H1 (cell line): ENCODE data around the gene OR6C70. TPM values are rescaled to one million over a fixed set of nuclear protein-coding genes. Genes with fewer than 3 reads are reported as not detected.

Source experiments
- CBX8 ChIP-seq: fragments of 300-800, 300-1000 bp; sonication (generic); IDR thresholded peaks from 2 replicates; pipeline ENCODE4 v1.7.1; 2016; ENCODE audit warnings: low read depth, low read length, borderline replicate concordance
- CHD7 ChIP-seq: fragments of 300-600 bp; sonication (generic); IDR thresholded peaks from 2 replicates; pipeline ENCODE4 v1.7.1; 2012; ENCODE audit warnings: low read length, moderate library complexity, mild to moderate bottlenecking, inconsistent platforms; ENCODE audit not compliant: insufficient replicate concordance
- CTCF ChIP-seq, 3 experiments: IDR thresholded peaks; 1 replicate in 2 of 3; 2 replicates in 1 of 3; pipeline versions ENCODE4 v1.5.1 to v1.6.1; 2011; ENCODE audit warnings: low read length in 3 of 3, mild to moderate bottlenecking in 3 of 3, inconsistent platforms in 2 of 3, low read depth in 1 of 3, moderate library complexity in 1 of 3; ENCODE audit not compliant: insufficient read depth in 1 of 3; ENCODE audit errors: control extremely low read depth in 1 of 3
- EP300 ChIP-seq, 2 experiments: IDR thresholded peaks; 1 replicate in 1 of 2; 2 replicates in 1 of 2; pipeline ENCODE4 v1.6.1; 2011 to 2012; ENCODE audit warnings: low read depth in 2 of 2, low read length in 2 of 2, mild to moderate bottlenecking in 2 of 2, borderline replicate concordance in 1 of 2, inconsistent platforms in 1 of 2, moderate library complexity in 1 of 2
- JUN ChIP-seq: IDR thresholded peaks from 2 replicates; pipeline ENCODE4 v1.6.1; 2011; ENCODE audit warnings: low read depth, mild to moderate bottlenecking, improper control_type of control experiment, low read length
- NRF1 ChIP-seq: IDR thresholded peaks from 2 replicates; pipeline ENCODE4 v1.6.1; 2011; ENCODE audit warnings: mild to moderate bottlenecking, low read depth, low read length, improper control_type of control experiment
- POU5F1 ChIP-seq: IDR thresholded peaks from 2 replicates; pipeline ENCODE4 v1.6.1; 2011; ENCODE audit warnings: low read depth, mild to moderate bottlenecking, low read length, moderate library complexity
- SUZ12 ChIP-seq: fragments of 200-600 bp; sonication (generic); IDR thresholded peaks from 2 replicates; pipeline ENCODE4 v1.6.1; 2012; ENCODE audit warnings: mild to moderate bottlenecking, inconsistent platforms, low read length, moderate library complexity, mixed read lengths
- TEAD4 ChIP-seq: IDR thresholded peaks from 2 replicates; pipeline ENCODE4 v1.6.1; 2012; ENCODE audit warnings: low read depth, low read length, inconsistent platforms, mixed read lengths
- polyA plus RNA-seq, 7 experiments: library from polyadenylated mRNA; depleted of rRNA in 3 of 7; stranded (reverse) in 5 of 7; unstranded in 2 of 7; fragments of >200 nt in 5 of 7; fragments of 200-250 nt in 2 of 7; gene quantifications; 1 replicate in 5 of 7; 2 replicates in 1 of 7; 4 replicates in 1 of 7; pipeline versions ENCODE4 v1.2.1 to v1.2.3, GENCODE V29; 2011 to 2013; ENCODE audit warnings: missing spikeins in 2 of 7, mixed read lengths in 2 of 7
- total RNA-seq: library from RNA; stranded (reverse); fragmentation: NEBNext Ultra II Directional; extraction: Animal tissue kit (Norgen Biotek cat#: 25700); gene quantifications from 2 replicates; pipeline ENCODE4 v1.2.1, GENCODE V29; 2021

OR6C70 gene
- total and polyA plus RNA-seq, 2 of the 8 experiments (the other 6 are each of a cell fraction or from before 2014, with no cell fraction given): not detected

- TF ChIP-seq CHD7: no peak
- no peak for TF ChIP-seq CTCF (IDR thresholded peaks at IDR 0.05; ENCODE audit: control extremely low read depth in 1 of 3, insufficient read depth in 1 of 3, low read depth in 1 of 3, low read length in 3 of 3)
- TF ChIP-seq POU5F1: no peak
- TF ChIP-seq SUZ12: no peak
- no peak for TF ChIP-seq JUN
- TF ChIP-seq NRF1: no peak
- no peak for TF ChIP-seq CBX8
- TF ChIP-seq TEAD4: no peak
- no peak for TF ChIP-seq EP300 (IDR thresholded peaks at IDR 0.05; ENCODE audit: borderline replicate concordance in 1 of 2, low read depth in 2 of 2, low read length in 2 of 2)
Measured at GRCh38 chr12:55472264-55472663, 2.3 kb upstream of the OR6C70 start (continued).
